ENCODE measurements around the gene TM4SF1.
"Not testable (repeated sequence)": the region's sequence is repeated elsewhere in the genome, so short reads cannot be mapped to it uniquely, and the experiment has no call there.

TM4SF1 gene

GRCh38 chr3:149342413-149343380, 34.8 kb downstream of the TM4SF1 start:
- no peak for TF ChIP-seq CTCF (IDR thresholded peaks at IDR 0.05; ENCODE audit: borderline replicate concordance, insufficient read depth, low read depth, low read length)
- H3K4me3 ChIP-seq (ENCODE audit: low read depth, low read length): no peak overlapping the region

- no peak for TF ChIP-seq CTCF (IDR thresholded peaks at IDR 0.05; ENCODE audit: borderline replicate concordance, insufficient read depth, low read depth, low read length)
- H3K4me3 ChIP-seq (ENCODE audit: low read depth, low read length): no peak overlapping the region
These were observed 37.0 kb downstream of the TM4SF1 start for GRCh38 chr3:149340310-149340933.

GRCh38 chr3:149339931-149340309, 37.5 kb downstream of the TM4SF1 start:
- TF ChIP-seq CTCF (IDR thresholded peaks at IDR 0.05; ENCODE audit: borderline replicate concordance, insufficient read depth, low read depth, low read length): no peak
- no peak overlapping the region for H3K4me3 ChIP-seq (ENCODE audit: low read depth, low read length)

GRCh38 chr3:149337486-149337885, 40.0 kb downstream of the TM4SF1 start:
- H3K4me3 ChIP-seq (ENCODE audit: low read depth, low read length): not testable (repeated sequence)

GRCh38 chr3:149336925-149337324, 40.5 kb downstream of the TM4SF1 start:
- no peak overlapping the region for H3K4me3 ChIP-seq (ENCODE audit: low read depth, low read length)
- no peak for TF ChIP-seq CTCF (IDR thresholded peaks at IDR 0.05; ENCODE audit: borderline replicate concordance, insufficient read depth, low read depth, low read length)

GRCh38 chr3:149333176-149333859, 44.1 kb downstream of the TM4SF1 start, which contains the start of gene TM4SF18:
Gene TM4SF18 (minus strand): TSS chr3:149333636. CDS start chr3:149333382, 254 bp downstream.
- TF ChIP-seq CTCF (IDR thresholded peaks at IDR 0.05; ENCODE audit: borderline replicate concordance, insufficient read depth, low read depth, low read length): no peak
- no peak within 1 kb of the TSS for H3K4me3 ChIP-seq (ENCODE audit: low read depth, low read length)

- H3K4me3 ChIP-seq (ENCODE audit: low read depth, low read length): no peak overlapping the region
- TF ChIP-seq CTCF (IDR thresholded peaks at IDR 0.05; ENCODE audit: borderline replicate concordance, insufficient read depth, low read depth, low read length): no peak
These were observed 44.7 kb downstream of the TM4SF1 start for GRCh38 chr3:149332771-149333170.
